NT2/D1 (cell line): ENCODE data around the gene ZDHHC24.

Experiments used
- YY1 ChIP-seq: IDR thresholded peaks from 2 replicates; pipeline ENCODE4 v1.6.1; 2011; ENCODE audit not compliant: insufficient read length, insufficient read depth
- ZNF274 ChIP-seq: IDR thresholded peaks from 2 replicates; pipeline ENCODE4 v1.6.1; 2011; ENCODE audit warnings: mild to moderate bottlenecking, low read depth, low read length

DNA sequence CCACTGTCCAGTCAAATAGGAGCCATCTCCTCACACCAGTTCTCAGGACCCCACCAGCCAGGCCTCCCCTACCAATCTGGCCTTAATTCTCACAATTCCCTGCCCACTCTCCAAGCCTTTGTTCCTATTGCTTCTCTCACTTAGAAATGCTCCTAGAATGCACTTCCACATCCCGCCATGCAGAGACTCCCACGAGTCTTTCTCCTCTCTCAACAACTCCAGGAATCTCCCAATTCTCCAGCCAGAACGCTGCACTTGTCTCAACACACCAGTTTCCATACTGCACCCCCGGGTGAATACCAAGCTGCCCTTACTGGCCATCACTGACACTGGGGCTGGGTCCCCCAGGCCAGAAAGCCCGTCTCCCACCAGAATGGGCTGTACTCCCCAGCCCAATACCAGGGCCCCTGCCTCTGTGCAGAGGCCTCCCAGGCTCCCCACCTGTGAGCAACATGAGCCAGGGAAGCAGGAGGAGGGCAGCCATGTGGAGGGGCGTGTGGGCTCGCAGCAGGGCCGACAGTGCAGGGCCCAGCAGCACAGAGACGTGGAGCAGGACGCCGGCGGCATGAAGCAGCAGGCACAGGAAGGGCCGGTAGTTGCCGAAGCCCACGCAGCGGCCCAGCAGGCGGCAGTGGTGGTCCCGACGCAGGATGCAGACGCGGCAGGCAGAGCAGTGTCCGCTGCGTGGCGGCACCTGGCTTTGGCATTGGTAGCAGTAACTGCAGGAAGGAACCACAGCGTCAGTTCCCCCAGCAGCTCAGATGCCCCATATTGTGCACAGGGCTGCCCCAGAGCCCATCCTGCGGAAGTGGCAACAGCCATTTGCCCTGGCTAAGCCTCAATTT is 2.4 kb downstream of the ZDHHC24 start:
- TF ChIP-seq YY1 (no peak), ZNF274 (no peak)
